Effector memory CD8-positive, alpha-beta T cell (primary cell): ENCODE results near the gene NMT2.

Experiments
- ATAC-seq: fragments of 150-1000 bp; cut with Tn5 transposase; replicated peaks from 2 replicates; pipeline ENCODE4 v1.10.0; 2021; ENCODE audit warnings: mild to moderate bottlenecking, moderate library complexity
- DNase-seq, 3 experiments: peaks; one replicate each; pipeline ENCODE4 v3.0.0; 2021
- H3K27ac Mint-ChIP-seq, 2 donors: one replicate each; pipeline ENCODE4 v1.8.0; 2022; ENCODE audit warnings: mild to moderate bottlenecking in 2 of 2, mixed read lengths in 2 of 2, moderate library complexity in 2 of 2
- H3K27me3 Mint-ChIP-seq, 2 donors: one replicate each; pipeline ENCODE4 v1.8.0; 2022; ENCODE audit warnings: mixed read lengths in 2 of 2
- H3K36me3 Mint-ChIP-seq: one replicate; pipeline ENCODE4 v1.8.0; 2022; ENCODE audit warnings: mild to moderate bottlenecking, moderate library complexity, mixed read lengths; ENCODE audit not compliant: insufficient read depth
- H3K4me1 Mint-ChIP-seq, 2 donors: one replicate each; pipeline ENCODE4 v1.8.0; 2022; ENCODE audit warnings: low read depth in 2 of 2, mixed read lengths in 2 of 2
- H3K4me3 Mint-ChIP-seq, 2 donors: one replicate each; pipeline ENCODE4 v1.8.0; 2022; ENCODE audit warnings: mild to moderate bottlenecking in 2 of 2, mixed read lengths in 2 of 2, moderate library complexity in 2 of 2
- H3K9me3 Mint-ChIP-seq, 2 donors: one replicate each; pipeline ENCODE4 v1.8.0; 2022; ENCODE audit warnings: mixed read lengths in 2 of 2

NMT2 gene

DNA sequence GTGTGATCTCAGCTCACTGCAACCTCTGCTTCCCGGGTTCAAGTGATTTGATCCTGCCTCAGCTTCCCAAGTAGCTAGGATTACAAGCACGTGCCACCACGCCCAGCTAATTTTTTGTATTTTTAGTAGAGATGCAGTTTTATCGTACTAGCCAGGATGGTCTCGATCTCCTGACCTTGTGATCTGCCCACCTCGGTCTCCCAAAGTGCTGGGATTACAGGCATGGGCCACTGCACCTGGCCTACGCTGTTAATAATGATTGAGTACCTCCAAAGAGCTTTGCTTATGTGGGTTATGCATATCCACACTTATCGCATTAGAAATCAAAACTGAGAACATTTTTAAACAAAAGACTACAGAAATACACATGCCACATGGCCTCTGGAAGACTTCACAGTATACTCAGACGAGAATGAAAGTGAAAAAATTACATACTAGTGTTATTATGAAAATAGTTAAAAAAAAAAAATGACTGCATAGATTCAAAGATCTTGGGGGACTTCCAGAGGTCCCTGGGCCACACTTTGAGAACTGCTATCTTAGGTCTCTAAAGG lies 45.9 kb downstream of the NMT2 start:
- Mint-ChIP-seq H3K9me3 (no peaks in the 10 kb centered on the region), H3K36me3 (peaks cover 30% of the 10 kb centered on the region), H3K4me3 (no peak overlapping the region), H3K4me1 (peaks cover 6 to 10% of the 10 kb centered on the region in 2 donors), H3K27me3 (no peaks in the 10 kb centered on the region), H3K27ac (peak overlapping the region in 1 of 2 donors; percentile 54)
- ATAC-seq (peak; percentile 27), DNase-seq (no peak)

GRCh38 chr10:15121707-15122106 lies 46.8 kb downstream of the NMT2 start:
- H3K4me1 Mint-ChIP-seq, result peaks cover 6 to 10% of the 10 kb centered on the region in 2 donors
- H3K27me3 Mint-ChIP-seq, result no peaks in the 10 kb centered on the region
- H3K36me3 Mint-ChIP-seq, result peaks cover 23% of the 10 kb centered on the region
- H3K4me3 Mint-ChIP-seq, result no peak overlapping the region
- DNase-seq (no peak), ATAC-seq (no peak)
- H3K27ac Mint-ChIP-seq, result peak overlapping the region in 1 of 2 donors; percentile 54
- no peaks in the 10 kb centered on the region for H3K9me3 Mint-ChIP-seq

DNA sequence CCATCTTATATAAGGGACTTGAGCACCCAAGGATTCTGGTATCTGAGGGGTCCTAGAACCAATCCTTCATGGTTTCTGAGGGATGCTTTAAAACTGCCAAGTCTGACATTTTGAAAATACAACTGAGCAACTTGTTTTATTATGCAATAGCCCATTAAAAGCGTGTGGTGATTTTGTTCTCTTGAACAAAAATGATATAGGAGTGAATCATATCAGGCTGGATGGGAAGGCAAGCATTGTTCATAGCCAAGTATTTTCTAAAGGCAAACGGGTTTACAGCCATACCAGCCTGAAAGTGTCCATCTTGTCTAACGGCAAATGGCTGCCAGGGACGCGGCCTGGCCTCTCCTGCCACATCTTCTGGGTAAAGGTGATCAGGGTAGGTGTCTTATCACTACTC lies 48.0 kb downstream of the NMT2 start:
- Mint-ChIP-seq H3K4me1 (peaks cover 7 to 10% of the 10 kb centered on the region in 2 donors), H3K4me3 (no peak overlapping the region), H3K9me3 (no peaks in the 10 kb centered on the region), H3K27me3 (no peaks in the 10 kb centered on the region), H3K36me3 (peaks cover 14% of the 10 kb centered on the region), H3K27ac (no peak overlapping the region)
- DNase-seq (no peak), ATAC-seq (no peak)

- H3K27ac Mint-ChIP-seq, result no peak overlapping the region
- H3K36me3 Mint-ChIP-seq, result peaks cover 13% of the 10 kb centered on the region
- H3K9me3 Mint-ChIP-seq, result no peaks in the 10 kb centered on the region
- no peak for ATAC-seq
- no peak for DNase-seq
- H3K4me3 Mint-ChIP-seq, result no peak overlapping the region
- peaks cover 5 to 8% of the 10 kb centered on the region in 2 donors for H3K4me1 Mint-ChIP-seq
- H3K27me3 Mint-ChIP-seq, result no peaks in the 10 kb centered on the region
Measured at GRCh38 chr10:15118615-15119014, 49.9 kb downstream of the NMT2 start.

GRCh38 chr10:15116225-15116624 lies 52.3 kb downstream of the NMT2 start:
- no peak for DNase-seq
- Mint-ChIP-seq H3K27ac (no peak overlapping the region), H3K4me1 (peaks cover 5 to 8% of the 10 kb centered on the region in 2 donors), H3K36me3 (peaks cover 20% of the 10 kb centered on the region), H3K9me3 (no peaks in the 10 kb centered on the region), H3K4me3 (no peak overlapping the region), H3K27me3 (no peaks in the 10 kb centered on the region)
- ATAC-seq, result no peak

DNA sequence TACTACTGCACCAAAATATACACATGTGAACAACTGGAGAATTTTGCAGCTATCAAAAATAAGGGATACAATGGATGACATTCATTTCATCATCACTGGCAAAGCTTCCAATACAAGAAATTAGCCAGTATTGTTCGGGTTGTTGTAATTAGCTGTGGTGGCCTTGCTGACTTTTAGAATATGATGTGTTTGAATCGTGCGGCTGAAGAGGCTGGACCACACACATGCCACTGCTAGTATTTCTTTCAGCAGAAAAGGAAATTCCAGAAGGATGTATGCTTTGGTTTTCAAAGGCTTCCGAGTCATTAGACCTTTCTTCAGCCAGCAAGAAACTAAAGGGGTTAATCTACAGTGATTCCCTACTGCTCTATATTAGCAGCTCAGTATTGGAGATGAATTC lies 54.7 kb downstream of the NMT2 start:
- Mint-ChIP-seq H3K27ac (no peak overlapping the region), H3K9me3 (no peaks in the 10 kb centered on the region), H3K36me3 (peaks cover 37% of the 10 kb centered on the region), H3K4me3 (no peak overlapping the region), H3K27me3 (no peaks in the 10 kb centered on the region), H3K4me1 (peaks cover 0 to 8% of the 10 kb centered on the region in 2 donors)
- no peak for ATAC-seq
- DNase-seq, result no peak

- H3K27me3 Mint-ChIP-seq, result no peaks in the 10 kb centered on the region
- ATAC-seq (no peak), DNase-seq (no peak)
- H3K9me3 Mint-ChIP-seq, result no peaks in the 10 kb centered on the region
- peaks cover 48% of the 10 kb centered on the region for H3K36me3 Mint-ChIP-seq
- peaks cover 0 to 5% of the 10 kb centered on the region in 2 donors for H3K4me1 Mint-ChIP-seq
- peak overlapping the region in 1 of 2 donors; percentile 72 for H3K27ac Mint-ChIP-seq
- no peak overlapping the region for H3K4me3 Mint-ChIP-seq
Measured at GRCh38 chr10:15112657-15113056, 55.8 kb downstream of the NMT2 start.

DNA sequence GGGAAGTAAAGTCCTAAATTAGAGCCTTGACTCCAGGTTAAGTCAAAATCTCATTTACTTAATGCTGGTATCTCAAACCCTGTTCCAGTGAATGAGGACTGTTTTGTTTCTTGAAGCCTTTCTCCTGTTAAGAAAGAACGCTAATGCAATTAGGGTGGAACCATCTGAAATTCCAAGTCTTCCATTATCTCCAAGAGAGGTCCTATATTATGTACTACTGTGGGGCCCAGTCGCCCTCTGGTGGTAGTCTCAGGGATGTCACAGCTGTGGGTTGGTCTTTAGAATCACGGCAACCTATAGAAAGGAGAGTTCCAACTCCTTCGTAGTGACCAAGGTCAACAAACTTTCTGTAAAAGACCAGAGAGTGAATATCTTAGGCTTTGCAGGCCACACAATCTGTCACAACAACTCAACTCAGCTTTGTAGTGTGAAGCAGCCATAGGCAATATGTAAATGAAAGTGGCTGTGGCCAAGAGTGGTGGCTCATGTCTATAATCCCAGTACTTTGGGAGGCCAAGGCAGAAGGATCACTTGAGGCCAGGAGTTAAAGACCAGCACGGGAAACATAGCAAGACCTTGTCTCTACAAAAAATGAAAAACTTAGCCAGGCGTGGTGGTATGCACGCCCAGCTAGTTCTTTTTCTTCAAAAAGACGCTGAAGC lies 62.0 kb downstream of the NMT2 start:
- H3K36me3 Mint-ChIP-seq, result peaks cover 85% of the 10 kb centered on the region
- H3K27me3 Mint-ChIP-seq, result no peaks in the 10 kb centered on the region
- ATAC-seq, result peak; percentile 99
- peaks cover 3 to 5% of the 10 kb centered on the region in 2 donors for H3K4me1 Mint-ChIP-seq
- H3K4me3 Mint-ChIP-seq, result no peak overlapping the region
- DNase-seq, result peak; percentile 58 to 70 (median 64)
- peak overlapping the region; percentile 9 to 35 for H3K27ac Mint-ChIP-seq
- H3K9me3 Mint-ChIP-seq, result no peaks in the 10 kb centered on the region

GRCh38 chr10:15103513-15103912 lies 65.0 kb downstream of the NMT2 start:
- ATAC-seq (no peak), DNase-seq (no peak)
- Mint-ChIP-seq H3K27ac (peak overlapping the region in 1 of 2 donors; percentile 82), H3K4me3 (no peak overlapping the region), H3K9me3 (no peaks in the 10 kb centered on the region), H3K27me3 (no peaks in the 10 kb centered on the region), H3K36me3 (peaks cover 71% of the 10 kb centered on the region), H3K4me1 (peaks cover 10 to 21% of the 10 kb centered on the region in 2 donors)

GRCh38 chr10:15099886-15100285 lies 68.6 kb downstream of the NMT2 start:
- no peak for DNase-seq
- H3K27me3 Mint-ChIP-seq, result no peaks in the 10 kb centered on the region
- H3K4me1 Mint-ChIP-seq, result peaks cover 23 to 29% of the 10 kb centered on the region in 2 donors
- peaks cover 62% of the 10 kb centered on the region for H3K36me3 Mint-ChIP-seq
- H3K4me3 Mint-ChIP-seq, result peak overlapping the region in 1 of 2 donors; percentile 36
- H3K9me3 Mint-ChIP-seq, result no peaks in the 10 kb centered on the region
- H3K27ac Mint-ChIP-seq, result peak overlapping the region in 1 of 2 donors; percentile 89
- no peak for ATAC-seq

GRCh38 chr10:15097011-15097812 lies 71.3 kb downstream of the NMT2 start, which contains the start of gene RPP38:
TSS of gene RPP38 (plus strand) at chr10:15097355. CDS start at chr10:15103315, 5,960 bp downstream.
- Mint-ChIP-seq H3K27me3 (no peaks in the 10 kb centered on the region), H3K4me1 (peaks cover 23 to 29% of the 10 kb centered on the region in 2 donors), H3K36me3 (peaks cover 35% of the 10 kb centered on the region), H3K4me3 (peak within 1 kb of the TSS; percentile 94 to 95), H3K9me3 (no peaks in the 10 kb centered on the region), H3K27ac (peak within 1 kb of the TSS; percentile 99)
- DNase-seq, result peak; percentile 94 to 95 (median 95)
- peak; percentile 83 for ATAC-seq

DNA sequence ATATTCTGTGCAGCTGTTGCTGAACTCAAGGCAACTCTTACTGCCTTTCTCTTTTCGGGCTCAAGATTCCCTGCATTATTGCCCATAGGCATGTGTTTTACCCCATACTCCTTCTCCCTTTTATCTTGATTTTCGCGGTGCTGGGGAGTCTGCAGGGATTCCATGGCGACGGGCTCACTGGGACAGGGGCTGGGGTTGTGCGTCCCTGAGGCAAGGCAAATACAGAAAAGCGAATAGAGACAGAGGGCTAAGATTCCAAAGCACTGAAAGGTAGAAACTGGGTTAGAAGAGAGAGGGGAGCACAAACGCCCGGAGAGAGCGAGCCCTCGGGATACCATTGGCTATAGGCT lies 71.9 kb downstream of the NMT2 start:
- Mint-ChIP-seq H3K27me3 (no peaks in the 10 kb centered on the region), H3K36me3 (peaks cover 30% of the 10 kb centered on the region), H3K27ac (peak overlapping the region; percentile 99), H3K4me3 (peak overlapping the region; percentile 94 to 95), H3K4me1 (peaks cover 22 to 29% of the 10 kb centered on the region in 2 donors), H3K9me3 (no peaks in the 10 kb centered on the region)
- ATAC-seq (peak; percentile 13), DNase-seq (no peak)

GRCh38 chr10:15092855-15093408 lies 75.6 kb downstream of the NMT2 start:
- no peak overlapping the region for H3K27ac Mint-ChIP-seq
- peaks cover 19% of the 10 kb centered on the region for H3K36me3 Mint-ChIP-seq
- no peaks in the 10 kb centered on the region for H3K9me3 Mint-ChIP-seq
- H3K4me1 Mint-ChIP-seq, result peaks cover 10 to 12% of the 10 kb centered on the region in 2 donors
- ATAC-seq, result no peak
- no peak overlapping the region for H3K4me3 Mint-ChIP-seq
- no peaks in the 10 kb centered on the region for H3K27me3 Mint-ChIP-seq
- no peak for DNase-seq
